Nephron progenitor cell (in vitro differentiated cells): Measurements from ENCODE around the gene SARDH.
A peak's percentile ranks its signal among the peaks of the same experiment; 100 is the strongest.

Experiments
- DNase-seq: peaks from one replicate; pipeline ENCODE4 v3.0.0; 2021
- H3K27ac Mint-ChIP-seq: 2 replicates; pipeline ENCODE4 v1.8.0; 2021; ENCODE audit warnings: mild to moderate bottlenecking, moderate library complexity, mixed read lengths
- H3K27me3 Mint-ChIP-seq: 2 replicates; pipeline ENCODE4 v1.8.0; 2021; ENCODE audit warnings: mild to moderate bottlenecking, low read depth, mixed read lengths; ENCODE audit not compliant: poor library complexity
- H3K36me3 Mint-ChIP-seq: 2 replicates; pipeline ENCODE4 v1.8.0; 2021; ENCODE audit warnings: low read depth, mixed read lengths
- H3K4me1 Mint-ChIP-seq: 2 replicates; pipeline ENCODE4 v1.8.0; 2021; ENCODE audit warnings: mixed read lengths
- H3K4me3 Mint-ChIP-seq: 2 replicates; pipeline ENCODE4 v1.8.0; 2021; ENCODE audit warnings: mild to moderate bottlenecking, moderate library complexity, mixed read lengths
- H3K9me3 Mint-ChIP-seq: 2 replicates; pipeline ENCODE4 v1.8.0; 2021; ENCODE audit warnings: mild to moderate bottlenecking, moderate library complexity, mixed read lengths
- TF ChIP-seq, protein P1 (sequence below): fragments of 200-600 bp; sonication (generic); IDR thresholded peaks from 2 replicates; pipeline ENCODE4 v1.5.0; 2021; ENCODE audit warnings: antibody characterized with exemption

The SARDH gene

GRCh38 chr9:133707763-133708245 lies 30.3 kb downstream of the SARDH start:
- Mint-ChIP-seq H3K27ac (no peak overlapping the region), H3K4me3 (no peak overlapping the region), H3K36me3 (no peaks in the 10 kb centered on the region), H3K27me3 (peaks cover 4% of the 10 kb centered on the region), H3K9me3 (no peaks in the 10 kb centered on the region), H3K4me1 (peaks cover 60% of the 10 kb centered on the region)
- DNase-seq, result peak; percentile 2
- TF ChIP-seq, protein P1, sequence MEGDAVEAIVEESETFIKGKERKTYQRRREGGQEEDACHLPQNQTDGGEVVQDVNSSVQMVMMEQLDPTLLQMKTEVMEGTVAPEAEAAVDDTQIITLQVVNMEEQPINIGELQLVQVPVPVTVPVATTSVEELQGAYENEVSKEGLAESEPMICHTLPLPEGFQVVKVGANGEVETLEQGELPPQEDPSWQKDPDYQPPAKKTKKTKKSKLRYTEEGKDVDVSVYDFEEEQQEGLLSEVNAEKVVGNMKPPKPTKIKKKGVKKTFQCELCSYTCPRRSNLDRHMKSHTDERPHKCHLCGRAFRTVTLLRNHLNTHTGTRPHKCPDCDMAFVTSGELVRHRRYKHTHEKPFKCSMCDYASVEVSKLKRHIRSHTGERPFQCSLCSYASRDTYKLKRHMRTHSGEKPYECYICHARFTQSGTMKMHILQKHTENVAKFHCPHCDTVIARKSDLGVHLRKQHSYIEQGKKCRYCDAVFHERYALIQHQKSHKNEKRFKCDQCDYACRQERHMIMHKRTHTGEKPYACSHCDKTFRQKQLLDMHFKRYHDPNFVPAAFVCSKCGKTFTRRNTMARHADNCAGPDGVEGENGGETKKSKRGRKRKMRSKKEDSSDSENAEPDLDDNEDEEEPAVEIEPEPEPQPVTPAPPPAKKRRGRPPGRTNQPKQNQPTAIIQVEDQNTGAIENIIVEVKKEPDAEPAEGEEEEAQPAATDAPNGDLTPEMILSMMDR, result no peak

DNA sequence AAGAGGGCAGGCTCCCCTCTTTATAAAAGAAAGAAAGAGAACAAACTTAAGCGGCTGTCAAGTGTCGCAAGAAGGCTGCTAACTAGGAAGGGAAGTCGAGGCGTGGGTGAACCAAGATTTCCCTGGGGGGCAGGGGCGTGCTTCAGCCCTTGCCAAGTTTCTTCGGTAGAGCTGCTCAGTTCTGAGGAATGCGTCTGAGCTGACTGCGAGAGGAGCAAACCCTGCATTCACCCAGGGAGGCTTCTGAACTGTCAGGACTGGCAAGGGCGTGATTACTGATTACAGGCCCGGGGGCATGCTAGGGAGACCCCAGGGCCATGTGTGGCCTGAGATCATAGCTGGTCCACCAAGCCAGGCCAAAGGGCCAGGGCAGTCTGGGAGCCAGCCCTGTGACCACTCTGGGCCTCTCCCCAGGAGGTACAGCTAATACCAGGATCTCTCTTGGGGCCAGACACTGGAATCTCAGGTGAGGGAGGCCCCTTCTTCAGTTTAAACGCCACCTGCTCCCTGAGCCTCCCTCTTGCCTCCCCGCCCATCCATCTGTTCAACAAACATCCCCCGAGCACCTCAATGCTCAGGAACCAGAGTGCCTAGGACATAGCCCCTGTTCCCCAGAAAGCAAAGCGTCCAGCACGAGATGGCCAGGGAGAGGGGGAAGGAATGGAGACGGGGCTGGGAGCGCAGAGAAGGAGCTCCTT lies 30.9 kb downstream of the SARDH start:
- H3K9me3 Mint-ChIP-seq, result no peaks in the 10 kb centered on the region
- peak overlapping the region; percentile 71 for H3K27ac Mint-ChIP-seq
- TF ChIP-seq, protein P1, result no peak
- H3K4me3 Mint-ChIP-seq, result no peak overlapping the region
- peaks cover 4% of the 10 kb centered on the region for H3K27me3 Mint-ChIP-seq
- H3K4me1 Mint-ChIP-seq, result peaks cover 60% of the 10 kb centered on the region
- H3K36me3 Mint-ChIP-seq, result no peaks in the 10 kb centered on the region
- DNase-seq, result peak; percentile 2

GRCh38 chr9:133706307-133707050 lies 31.7 kb downstream of the SARDH start:
- H3K36me3 Mint-ChIP-seq, result no peaks in the 10 kb centered on the region
- no peak overlapping the region for H3K27ac Mint-ChIP-seq
- H3K4me1 Mint-ChIP-seq, result peaks cover 65% of the 10 kb centered on the region
- no peaks in the 10 kb centered on the region for H3K9me3 Mint-ChIP-seq
- peaks cover 4% of the 10 kb centered on the region for H3K27me3 Mint-ChIP-seq
- H3K4me3 Mint-ChIP-seq, result peak overlapping the region; percentile 25
- TF ChIP-seq, protein P1, result no peak
- DNase-seq, result peak; percentile 4

- TF ChIP-seq, protein P1, result no peak
- no peaks in the 10 kb centered on the region for H3K27me3 Mint-ChIP-seq
- H3K36me3 Mint-ChIP-seq, result peaks cover 4% of the 10 kb centered on the region
- no peak overlapping the region for H3K4me3 Mint-ChIP-seq
- peaks cover 70% of the 10 kb centered on the region for H3K4me1 Mint-ChIP-seq
- H3K9me3 Mint-ChIP-seq, result no peaks in the 10 kb centered on the region
- H3K27ac Mint-ChIP-seq, result no peak overlapping the region
- DNase-seq, result no peak
Measured at GRCh38 chr9:133705576-133705975, 32.6 kb downstream of the SARDH start.

DNA sequence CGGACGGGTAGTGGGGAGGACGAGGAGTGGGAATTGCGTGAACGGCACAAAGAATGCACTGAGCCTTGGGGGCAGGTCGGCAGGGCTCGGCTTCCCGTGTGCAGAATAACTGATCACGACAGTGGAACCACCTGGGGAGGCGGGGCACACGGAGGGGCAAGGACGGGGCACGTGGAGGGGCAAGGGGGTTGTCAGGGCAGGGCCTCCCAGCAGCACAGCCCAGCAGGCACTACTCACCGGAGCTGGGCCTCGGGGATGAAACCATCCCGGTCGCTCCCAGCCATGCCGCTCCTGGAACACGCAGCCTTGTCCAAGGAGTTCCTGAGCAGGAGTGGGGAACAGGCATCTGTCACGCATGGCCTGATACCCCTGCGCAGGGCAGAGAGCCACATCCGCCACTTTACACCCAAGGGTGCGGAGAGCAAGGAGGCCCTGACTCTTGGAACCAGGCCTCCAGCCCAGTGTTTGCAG lies 33.4 kb downstream of the SARDH start:
- H3K9me3 Mint-ChIP-seq, result no peaks in the 10 kb centered on the region
- H3K4me3 Mint-ChIP-seq, result no peak overlapping the region
- H3K27ac Mint-ChIP-seq, result no peak overlapping the region
- TF ChIP-seq, protein P1, result no peak
- H3K36me3 Mint-ChIP-seq, result peaks cover 4% of the 10 kb centered on the region
- H3K27me3 Mint-ChIP-seq, result no peaks in the 10 kb centered on the region
- peaks cover 69% of the 10 kb centered on the region for H3K4me1 Mint-ChIP-seq
- peak; percentile 1 for DNase-seq
